GM12801 (cell line): ENCODE results near the gene CSTPP1.

ENCODE experiments used
- TF ChIP-seq, protein P1 (sequence below): IDR thresholded peaks from one replicate; pipeline ENCODE4 v1.5.1; 2011; ENCODE audit warnings: control low read depth; ENCODE audit not compliant: insufficient read length; ENCODE audit errors: extremely low read depth

Gene CSTPP1

DNA sequence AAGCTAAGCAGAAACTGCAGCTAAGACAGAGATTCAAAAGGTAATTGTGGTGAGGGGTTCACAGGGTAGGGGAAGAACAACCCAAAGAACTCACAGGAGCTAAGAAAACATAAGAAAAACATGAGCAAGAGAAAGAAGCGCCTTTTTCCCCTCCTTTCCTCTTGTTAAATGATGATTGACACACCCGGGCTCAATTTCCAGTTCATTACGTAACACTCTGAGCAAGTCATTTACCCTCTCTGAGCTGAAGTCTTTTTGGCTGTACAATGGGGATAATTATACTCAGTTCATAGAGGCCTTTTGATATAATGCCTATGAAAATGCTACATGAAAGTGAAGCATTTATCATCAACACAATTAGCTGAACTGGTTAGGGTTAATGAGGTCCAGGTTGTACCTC, 35.4 kb upstream of the CSTPP1 start:
- TF ChIP-seq, protein P1, sequence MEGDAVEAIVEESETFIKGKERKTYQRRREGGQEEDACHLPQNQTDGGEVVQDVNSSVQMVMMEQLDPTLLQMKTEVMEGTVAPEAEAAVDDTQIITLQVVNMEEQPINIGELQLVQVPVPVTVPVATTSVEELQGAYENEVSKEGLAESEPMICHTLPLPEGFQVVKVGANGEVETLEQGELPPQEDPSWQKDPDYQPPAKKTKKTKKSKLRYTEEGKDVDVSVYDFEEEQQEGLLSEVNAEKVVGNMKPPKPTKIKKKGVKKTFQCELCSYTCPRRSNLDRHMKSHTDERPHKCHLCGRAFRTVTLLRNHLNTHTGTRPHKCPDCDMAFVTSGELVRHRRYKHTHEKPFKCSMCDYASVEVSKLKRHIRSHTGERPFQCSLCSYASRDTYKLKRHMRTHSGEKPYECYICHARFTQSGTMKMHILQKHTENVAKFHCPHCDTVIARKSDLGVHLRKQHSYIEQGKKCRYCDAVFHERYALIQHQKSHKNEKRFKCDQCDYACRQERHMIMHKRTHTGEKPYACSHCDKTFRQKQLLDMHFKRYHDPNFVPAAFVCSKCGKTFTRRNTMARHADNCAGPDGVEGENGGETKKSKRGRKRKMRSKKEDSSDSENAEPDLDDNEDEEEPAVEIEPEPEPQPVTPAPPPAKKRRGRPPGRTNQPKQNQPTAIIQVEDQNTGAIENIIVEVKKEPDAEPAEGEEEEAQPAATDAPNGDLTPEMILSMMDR: no peak

DNA sequence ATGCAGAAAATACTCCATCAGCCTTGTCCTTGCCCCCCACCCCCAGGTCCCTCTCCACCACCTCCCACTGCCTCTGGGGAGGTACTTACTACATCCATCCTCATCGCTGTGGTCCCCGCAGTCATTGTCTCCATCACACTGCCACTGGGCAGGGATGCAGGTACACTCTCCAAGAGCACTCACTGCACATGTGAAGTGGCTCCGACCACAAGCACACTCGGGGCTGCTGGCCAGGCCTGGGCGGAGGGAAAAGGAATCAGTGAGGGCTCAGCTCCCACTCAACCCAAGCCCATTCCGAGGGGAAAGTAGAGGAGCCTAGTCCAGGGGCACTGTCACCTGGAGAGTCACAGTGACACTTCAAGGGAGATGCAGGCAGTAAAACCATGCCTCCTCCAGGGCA, 33.9 kb upstream of the CSTPP1 start:
- TF ChIP-seq, protein P1: no peak

GRCh38 chr11:46903846-46904245, 32.7 kb upstream of the CSTPP1 start:
- TF ChIP-seq, protein P1: no peak

GRCh38 chr11:46905806-46906205, 30.8 kb upstream of the CSTPP1 start:
- TF ChIP-seq, protein P1: no peak

GRCh38 chr11:46906609-46907041, 29.9 kb upstream of the CSTPP1 start:
- TF ChIP-seq, protein P1: no peak

GRCh38 chr11:46907606-46908005, 29.0 kb upstream of the CSTPP1 start:
- TF ChIP-seq, protein P1: no peak

DNA sequence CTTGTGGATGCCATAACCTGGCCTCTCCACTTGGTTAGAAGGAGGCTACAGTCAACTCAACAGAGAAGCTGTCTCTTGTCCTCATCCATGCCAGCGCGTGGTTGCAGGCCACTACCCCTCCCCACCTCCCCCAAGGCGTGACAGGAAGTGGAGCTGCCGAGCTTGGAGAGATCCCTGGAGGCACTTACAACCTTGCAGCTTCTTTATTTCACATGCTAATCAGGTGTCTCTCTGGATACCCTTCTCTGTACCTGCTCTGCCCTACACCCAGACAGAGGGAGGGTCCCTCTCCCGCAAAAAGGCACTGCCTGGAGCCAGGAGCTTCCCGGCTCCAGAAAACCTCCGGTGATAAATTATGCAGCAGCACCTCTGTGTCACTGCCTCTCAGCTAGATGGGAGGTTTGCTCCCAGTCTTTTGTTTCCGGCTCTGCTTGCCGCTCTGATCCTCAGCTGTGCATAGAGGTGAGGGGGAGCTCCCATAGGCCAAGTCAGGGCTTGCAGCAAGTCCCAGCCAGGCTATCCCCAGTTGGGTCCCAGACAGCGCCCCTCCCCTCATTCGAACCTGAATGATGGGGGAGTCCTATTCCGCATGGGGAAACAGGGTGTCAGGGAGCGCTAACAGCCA, 23.9 kb upstream of the CSTPP1 start:
- TF ChIP-seq, protein P1: no peak
